Measurements from ENCODE around the gene DALRD3.

- TF ChIP-seq CTCF (IDR thresholded peaks at IDR 0.05) = peak; percentile 16 to 73 (median 63)
- peak; percentile 74 for TF ChIP-seq POLR2A (IDR thresholded peaks at IDR 0.05)
- TF ChIP-seq EP300 (IDR thresholded peaks at IDR 0.05) = no peak
Observed at GRCh38 chr3:48989796-48990635, 28.4 kb downstream of the DALRD3 start, which contains the start of gene P4HTM.

All from ovary (tissue), 3 donors.